H1 (cell line): ENCODE data around the gene ASB1. TPM values are rescaled to one million over a fixed set of nuclear protein-coding genes. Genes with fewer than 3 reads are reported as not detected.

Source experiments
- CTCF ChIA-PET: fragments of 300-600 bp; sonication (Branson Sonifier 250); formaldehyde crosslinking; loops from one replicate; lab custom pipeline; 2021; ENCODE audit not compliant: partially characterized antibody; lab: Charles Lee
- POLR2A ChIA-PET: fragments of 300-600 bp; sonication (Branson Sonifier 250); formaldehyde crosslinking; loops from one replicate; lab custom pipeline; 2021; ENCODE audit warnings: inconsistent platforms; ENCODE audit not compliant: partially characterized antibody; lab: Charles Lee
- DNase-seq, 2 experiments: peaks; one replicate each; pipeline versions ENCODE4 v3.0.0 to v3.0.0-alpha.2; 2010 to 2022; ENCODE audit warnings: low spot score in 2 of 2, low read depth in 1 of 2, mixed read lengths in 1 of 2
- FAIRE-seq: peaks from 2 replicates; lab custom pipeline; 2011; peaks lifted over from hg19 to GRCh38; lab: Jason Lieb, UNC
- H2AFZ ChIP-seq: 2 replicates; pipeline ENCODE4 v1.8.1; 2012; ENCODE audit warnings: low read length, inconsistent platforms
- H2AK5ac ChIP-seq: 2 replicates; pipeline ENCODE4 v1.6.1; 2013; ENCODE audit warnings: low read depth, low read length
- H2BK120ac ChIP-seq: replicated peaks from 2 replicates; pipeline ENCODE3; 2013; ENCODE audit warnings: low read depth, low read length, inconsistent platforms
- H2BK12ac ChIP-seq: 2 replicates; pipeline ENCODE4 v1.6.1; 2013; ENCODE audit warnings: low read depth, low read length
- H2BK15ac ChIP-seq: 2 replicates; pipeline ENCODE4 v1.6.1; 2013; ENCODE audit warnings: low read length
- H2BK20ac ChIP-seq: 2 replicates; pipeline ENCODE4 v1.6.1; 2013; ENCODE audit warnings: low read length
- H2BK5ac ChIP-seq: 2 replicates; pipeline ENCODE4 v1.6.1; 2013; ENCODE audit warnings: low read depth, low read length
- H3K14ac ChIP-seq: 2 replicates; pipeline ENCODE4 v1.6.1; 2013; ENCODE audit warnings: inconsistent platforms; ENCODE audit not compliant: insufficient read length
- H3K18ac ChIP-seq: 2 replicates; pipeline ENCODE4 v1.6.1; 2013; ENCODE audit warnings: low read length; ENCODE audit errors: extremely low read depth
- H3K23ac ChIP-seq: 2 replicates; pipeline ENCODE4 v1.6.1; 2013; ENCODE audit warnings: inconsistent platforms; ENCODE audit not compliant: insufficient read length
- H3K23me2 ChIP-seq: 2 replicates; pipeline ENCODE4 v1.6.1; 2013; ENCODE audit warnings: low read depth, low read length
- H3K27ac ChIP-seq: 2 replicates; pipeline ENCODE4 v1.6.1; 2011; ENCODE audit warnings: low read depth, low read length, inconsistent platforms
- H3K27me3 ChIP-seq, 4 experiments: replicated peaks in 1 of 4; 1 replicate in 1 of 4; 2 replicates in 3 of 4; pipeline versions ENCODE4 v1.6.1 to v1.8.1; 2011 to 2013; ENCODE audit warnings: low read length in 3 of 4, mild to moderate bottlenecking in 3 of 4, inconsistent platforms in 2 of 4, mixed read lengths in 2 of 4, moderate library complexity in 1 of 4; ENCODE audit not compliant: control insufficient read depth in 3 of 4, insufficient read depth in 3 of 4; ENCODE audit errors: extremely low read depth in 1 of 4
- H3K36me3 ChIP-seq, 4 experiments: 2 replicates each; pipeline versions ENCODE4 v1.6.1 to v1.8.1; 2011 to 2013; ENCODE audit warnings: mild to moderate bottlenecking in 4 of 4, low read length in 3 of 4, moderate library complexity in 2 of 4, control low read depth in 1 of 4, inconsistent platforms in 1 of 4; ENCODE audit not compliant: insufficient read depth in 4 of 4, control insufficient read depth in 2 of 4
- H3K4ac ChIP-seq: replicated peaks from 2 replicates; pipeline ENCODE3; 2013; ENCODE audit warnings: low read length, low read depth, mixed read lengths, inconsistent platforms; ENCODE audit not compliant: insufficient read length
- H3K4me1 ChIP-seq, 4 experiments: replicated peaks in 1 of 4; 1 replicate in 1 of 4; 2 replicates in 3 of 4; pipeline versions ENCODE4 v1.6.1 to v1.8.1; 2011 to 2013; ENCODE audit warnings: low read length in 3 of 4, inconsistent platforms in 2 of 4, mixed read lengths in 1 of 4; ENCODE audit not compliant: insufficient read depth in 4 of 4, control insufficient read depth in 3 of 4
- H3K4me2 ChIP-seq, 2 experiments: 2 replicates each; pipeline versions ENCODE4 v1.6.1 to v1.8.1; 2011 to 2013; ENCODE audit warnings: low read depth in 2 of 2, low read length in 2 of 2, control low read depth in 1 of 2, inconsistent platforms in 1 of 2, mild to moderate bottlenecking in 1 of 2; ENCODE audit not compliant: insufficient read depth in 1 of 2
- H3K4me3 ChIP-seq, 4 experiments: fragments of 200-600, 300-600 bp in 1 of 4; sonication (generic), shearing (Covaris generic), sonication (Bioruptor Twin) in 1 of 4; 2 replicates each; pipeline versions ENCODE4 v1.5.1 to v1.8.1; 2011 to 2016; ENCODE audit warnings: low read length in 4 of 4, low read depth in 3 of 4, control low read depth in 2 of 4, inconsistent platforms in 2 of 4, mild to moderate bottlenecking in 2 of 4, mixed read lengths in 1 of 4, moderate library complexity in 1 of 4; ENCODE audit not compliant: insufficient read depth in 2 of 4; ENCODE audit errors: extremely low read depth in 1 of 4
- H3K56ac ChIP-seq: replicated peaks from 2 replicates; pipeline ENCODE3; 2013; ENCODE audit warnings: low read depth, mild to moderate bottlenecking, mixed read lengths, low read length, inconsistent platforms; ENCODE audit not compliant: insufficient read length
- H3K79me1 ChIP-seq: 2 replicates; pipeline ENCODE4 v1.6.1; 2013; ENCODE audit warnings: low read depth, low read length, control low read depth
- H3K79me2 ChIP-seq, 2 experiments: 2 replicates each; pipeline versions ENCODE4 v1.6.1 to v1.8.1; 2012 to 2013; ENCODE audit warnings: low read length in 2 of 2, mild to moderate bottlenecking in 2 of 2, inconsistent platforms in 1 of 2; ENCODE audit not compliant: insufficient read depth in 2 of 2, control insufficient read depth in 1 of 2
- H3K9ac ChIP-seq, 4 experiments: replicated peaks in 1 of 4; 1 replicate in 1 of 4; 2 replicates in 3 of 4; pipeline versions ENCODE4 v1.6.1 to v1.8.1; 2011 to 2013; ENCODE audit warnings: low read depth in 3 of 4, low read length in 3 of 4, control low read depth in 2 of 4, mild to moderate bottlenecking in 2 of 4, moderate library complexity in 2 of 4, inconsistent platforms in 1 of 4; ENCODE audit errors: extremely low read depth in 1 of 4
- H3K9me3 ChIP-seq, 2 experiments: 2 replicates each; pipeline versions ENCODE4 v1.6.1 to v1.8.1; 2012 to 2013; ENCODE audit warnings: mild to moderate bottlenecking in 2 of 2, moderate library complexity in 2 of 2, control low read depth in 1 of 2, inconsistent platforms in 1 of 2, low read depth in 1 of 2, low read length in 1 of 2, mixed read lengths in 1 of 2; ENCODE audit not compliant: insufficient read depth in 2 of 2
- H4K20me1 ChIP-seq, 2 experiments: replicated peaks in 1 of 2; 2 replicates each; pipeline versions ENCODE3 to v1.8.1; 2011 to 2013; ENCODE audit warnings: inconsistent platforms in 2 of 2, low read length in 2 of 2, mild to moderate bottlenecking in 1 of 2; ENCODE audit not compliant: insufficient read depth in 2 of 2, control insufficient read depth in 1 of 2
- H4K5ac ChIP-seq: 2 replicates; pipeline ENCODE4 v1.6.1; 2013; ENCODE audit warnings: low read length, low read depth, mixed read lengths, inconsistent platforms; ENCODE audit not compliant: insufficient read length
- H4K8ac ChIP-seq: 2 replicates; pipeline ENCODE4 v1.8.0; 2013; ENCODE audit warnings: mild to moderate bottlenecking, moderate library complexity, low read length, inconsistent platforms; ENCODE audit not compliant: insufficient read depth; ENCODE audit errors: extremely low read depth
- H4K91ac ChIP-seq: replicated peaks from 2 replicates; pipeline ENCODE3; 2013; ENCODE audit warnings: low read length, mixed read lengths, inconsistent platforms; ENCODE audit not compliant: insufficient read length
- SRF ChIP-seq: IDR thresholded peaks from 2 replicates; pipeline ENCODE4 v1.6.1; 2011; ENCODE audit warnings: mild to moderate bottlenecking, low read depth, low read length, moderate library complexity
- TBP ChIP-seq: IDR thresholded peaks from 2 replicates; pipeline ENCODE4 v1.6.1; 2011; ENCODE audit warnings: low read depth, low read length, improper control_type of control experiment
- ZNF274 ChIP-seq: IDR thresholded peaks from 2 replicates; pipeline ENCODE4 v1.7.0; 2012; ENCODE audit warnings: low read length, borderline replicate concordance; ENCODE audit errors: extremely low read depth
- WGBS, 2 experiments: shearing (Covaris generic) in 1 of 2; methylation state at CpG; one replicate each; pipeline versions ENCODE4 v1.1.6 to v1.1.7; 2013 to 2015; ENCODE audit warnings: low lambda C conversion rate in 2 of 2, mixed read lengths in 2 of 2, inconsistent platforms in 1 of 2, low coverage in 1 of 2, missing lambda C conversion rate in 1 of 2; ENCODE audit not compliant: insufficient replicate concordance in 2 of 2, insufficient coverage in 1 of 2, insufficient read length in 1 of 2; ENCODE audit errors: extremely low coverage in 1 of 2, missing lambda C conversion rate in 1 of 2; 5-methylcytosine and 5-hydroxymethylcytosine counted together
- polyA plus RNA-seq, 7 experiments: library from polyadenylated mRNA; depleted of rRNA in 3 of 7; stranded (reverse) in 5 of 7; unstranded in 2 of 7; fragments of >200 nt in 5 of 7; fragments of 200-250 nt in 2 of 7; gene quantifications; 1 replicate in 5 of 7; 2 replicates in 1 of 7; 4 replicates in 1 of 7; pipeline versions ENCODE4 v1.2.1 to v1.2.3, GENCODE V29; 2011 to 2013; ENCODE audit warnings: missing spikeins in 2 of 7, mixed read lengths in 2 of 7
- total RNA-seq: library from RNA; stranded (reverse); fragmentation: NEBNext Ultra II Directional; extraction: Animal tissue kit (Norgen Biotek cat#: 25700); gene quantifications from 2 replicates; pipeline ENCODE4 v1.2.1, GENCODE V29; 2021

Gene ASB1
- total and polyA plus RNA-seq, 2 of the 8 experiments (the other 6 are each of a cell fraction or from before 2014, with no cell fraction given): 24.1 to 36.0 TPM

- no peak for DNase-seq
- Histone ChIP-seq H4K8ac (no peak overlapping the region), H3K4me1 (peaks cover 0 to 8% (median 0%) of the 10 kb centered on the region in 4 experiments; a peak in 2 of 7 replicates), H3K36me3 (no peaks in the 10 kb centered on the region), H3K23me2 (no peaks in the 10 kb centered on the region), H3K79me2 (no peaks in the 10 kb centered on the region), H2BK5ac (no peak overlapping the region), H3K18ac (no peak overlapping the region), H2BK12ac (no peak overlapping the region), H3K9ac (no peak overlapping the region), H4K91ac (no peak overlapping the region), H2BK20ac (no peak overlapping the region), H2AK5ac (no peak overlapping the region), H4K20me1 (no peaks in the 10 kb centered on the region), H3K27ac (no peak overlapping the region), H3K79me1 (no peaks in the 10 kb centered on the region), H3K9me3 (no peaks in the 10 kb centered on the region), H3K56ac (no peak overlapping the region), H3K4me2 (no peak overlapping the region), H3K4me3 (no peak overlapping the region), H3K4ac (no peak overlapping the region), H3K14ac (no peak overlapping the region), H2BK120ac (no peak overlapping the region), H3K27me3 (no peaks in the 10 kb centered on the region), H4K5ac (no peak overlapping the region), H2BK15ac (no peak overlapping the region), H3K23ac (no peak overlapping the region), H2AFZ (no peak overlapping the region)
- no peak for FAIRE-seq
- CTCF ChIA-PET: no interaction called here
- WGBS, 2 experiments: 91% methylated on average over 6 of the region's 6 CpGs; no CpG with 5 or more reads in 1 of the 2 experiments
- POLR2A ChIA-PET: no interaction called here
- TF ChIP-seq SRF: no peak
- TF ChIP-seq TBP: no peak
- no peak for TF ChIP-seq ZNF274
Observed at GRCh38 chr2:238398577-238398976, 28.1 kb upstream of the ASB1 start.
